LoVo (cell line): ENCODE results near the gene IFI6.
"Not testable (repeated sequence)": the region's sequence is repeated elsewhere in the genome, so short reads cannot be mapped to it uniquely, and the experiment has no call there.

Source experiments
- DNase-seq: peaks from one replicate; pipeline ENCODE4 v3.0.0-alpha.2; 2016; ENCODE audit warnings: low spot score

IFI6 gene

GRCh38 chr1:27671964-27672749 is at the start of gene IFI6:
Gene IFI6, minus strand, starts transcription at chr1:27672192. Its CDS starts 2,878 bp downstream, at chr1:27669314.
- DNase-seq: peak; percentile 88

- no peak for DNase-seq
These were observed 47.6 kb upstream of the IFI6 start for GRCh38 chr1:27719286-27720251.

GRCh38 chr1:27716262-27716895 is 44.4 kb upstream of the IFI6 start:
- DNase-seq: no peak

- DNase-seq: no peak
These were observed 42.0 kb upstream of the IFI6 start for GRCh38 chr1:27713869-27714513.

- DNase-seq: no peak
These were observed 41.2 kb upstream of the IFI6 start for GRCh38 chr1:27713139-27713725.

- DNase-seq: no peak
These were observed 38.6 kb upstream of the IFI6 start for GRCh38 chr1:27710574-27710973.

- DNase-seq: no peak
These were observed 33.6 kb upstream of the IFI6 start for GRCh38 chr1:27705545-27705944.

GRCh38 chr1:27704958-27705357 is 33.0 kb upstream of the IFI6 start:
- DNase-seq: no peak

GRCh38 chr1:27696835-27697234 is 24.8 kb upstream of the IFI6 start:
- peak; percentile 15 for DNase-seq

GRCh38 chr1:27690183-27690582 is 18.2 kb upstream of the IFI6 start:
- no peak for DNase-seq

GRCh38 chr1:27689423-27690173 is 17.6 kb upstream of the IFI6 start:
- no peak for DNase-seq

GRCh38 chr1:27687906-27688305 is 15.9 kb upstream of the IFI6 start:
- no peak for DNase-seq

GRCh38 chr1:27686223-27686990 is 14.4 kb upstream of the IFI6 start:
- DNase-seq: peak; percentile 80

GRCh38 chr1:27684176-27684575 is 12.2 kb upstream of the IFI6 start:
- DNase-seq: no peak

GRCh38 chr1:27682351-27682944 is 10.5 kb upstream of the IFI6 start:
- no peak for DNase-seq

- DNase-seq: not testable (repeated sequence)
These were observed 9.6 kb upstream of the IFI6 start for GRCh38 chr1:27681580-27681979.

- DNase-seq: not testable (repeated sequence)
These were observed 8.3 kb upstream of the IFI6 start for GRCh38 chr1:27680225-27680791.

- DNase-seq: no peak
These were observed 6.8 kb upstream of the IFI6 start for GRCh38 chr1:27678747-27679146.

GRCh38 chr1:27676410-27676809 is 4.4 kb upstream of the IFI6 start:
- DNase-seq: no peak
